IgD-negative memory B cell (primary cell): Measurements from ENCODE around the gene C1QTNF7. TPM values are rescaled to one million over a fixed set of nuclear protein-coding genes. Genes with fewer than 3 reads are reported as not detected.

ENCODE experiments used
- H3K27ac Mint-ChIP-seq, 3 donors: one replicate each; pipeline ENCODE4 v1.8.0; 2020 to 2022; ENCODE audit warnings: mild to moderate bottlenecking in 3 of 3, mixed read lengths in 3 of 3, moderate library complexity in 1 of 3
- H3K27me3 Mint-ChIP-seq: one replicate; pipeline ENCODE4 v1.8.0; 2021; ENCODE audit warnings: mixed read lengths
- H3K36me3 Mint-ChIP-seq: one replicate; pipeline ENCODE4 v1.8.0; 2020; ENCODE audit warnings: mild to moderate bottlenecking, mixed read lengths
- H3K4me1 Mint-ChIP-seq, 3 donors: one replicate each; pipeline ENCODE4 v1.8.0; 2020 to 2022; ENCODE audit warnings: mixed read lengths in 3 of 3, mild to moderate bottlenecking in 1 of 3
- H3K4me3 Mint-ChIP-seq, 4 donors: one replicate each; pipeline ENCODE4 v1.8.0; 2020 to 2022; ENCODE audit warnings: mild to moderate bottlenecking in 4 of 4, mixed read lengths in 4 of 4, moderate library complexity in 3 of 4
- H3K9me3 Mint-ChIP-seq, 3 donors: one replicate each; pipeline ENCODE4 v1.8.0; 2020 to 2021; ENCODE audit warnings: mixed read lengths in 3 of 3, mild to moderate bottlenecking in 1 of 3
- polyA plus RNA-seq: library from polyadenylated mRNA; unstranded; fragments of 300-500 nt; fragmentation: Illumina TruSeq; gene quantifications from one replicate; pipeline ENCODE4 v1.2.3, GENCODE V29; 2021

C1QTNF7 gene
- polyA plus RNA-seq: not detected

- Mint-ChIP-seq H3K27ac (no peak within 1 kb of the TSS), H3K4me3 (no peak within 1 kb of the TSS), H3K36me3 (no peaks in the 10 kb centered on the region), H3K27me3 (peaks cover 3% of the 10 kb centered on the region), H3K4me1 (peaks cover 0 to 2% (median 0%) of the 10 kb centered on the region in 3 donors), H3K9me3 (peaks cover 0 to 4% (median 2%) of the 10 kb centered on the region in 3 donors)
Measured at GRCh38 chr4:15427701-15428100, at the start of gene C1QTNF7. TSS of gene C1QTNF7 (plus strand) at chr4:15428033. CDS start at chr4:15435744, 7,711 bp downstream.

DNA sequence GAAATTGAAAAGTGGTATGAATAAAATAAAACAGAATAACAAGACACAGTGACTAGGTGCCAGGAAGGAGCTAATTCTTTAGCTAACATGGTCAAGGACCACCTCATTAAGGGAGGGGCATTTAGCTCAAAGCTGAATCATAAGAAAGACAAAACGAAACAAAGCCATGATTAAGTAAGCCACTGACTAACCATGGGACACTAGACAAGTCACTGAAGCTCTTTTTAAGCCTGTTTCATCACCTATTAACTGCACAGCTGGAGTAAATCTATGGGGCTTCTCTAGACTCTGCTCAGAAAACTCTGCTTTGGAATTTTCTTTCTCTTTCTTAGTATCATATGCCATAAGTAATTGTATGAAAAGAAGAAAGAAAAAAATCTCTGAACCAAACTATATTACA, 49.8 kb upstream of the C1QTNF7 start:
- Mint-ChIP-seq H3K9me3 (no peaks in the 10 kb centered on the region), H3K36me3 (peaks cover 3% of the 10 kb centered on the region), H3K27me3 (peaks cover 4% of the 10 kb centered on the region), H3K4me3 (no peak overlapping the region), H3K4me1 (peaks cover 5 to 17% (median 7%) of the 10 kb centered on the region in 3 donors), H3K27ac (no peak overlapping the region)

GRCh38 chr4:15378493-15378892, 49.3 kb upstream of the C1QTNF7 start:
- Mint-ChIP-seq H3K27me3 (peaks cover 4% of the 10 kb centered on the region), H3K27ac (no peak overlapping the region), H3K36me3 (peaks cover 3% of the 10 kb centered on the region), H3K4me3 (no peak overlapping the region), H3K9me3 (no peaks in the 10 kb centered on the region), H3K4me1 (peaks cover 5 to 17% (median 7%) of the 10 kb centered on the region in 3 donors)

GRCh38 chr4:15381806-15382338, 46.0 kb upstream of the C1QTNF7 start:
- H3K36me3 Mint-ChIP-seq: peaks cover 3% of the 10 kb centered on the region
- no peak overlapping the region for H3K27ac Mint-ChIP-seq
- no peak overlapping the region for H3K4me3 Mint-ChIP-seq
- no peaks in the 10 kb centered on the region for H3K9me3 Mint-ChIP-seq
- peaks cover 4% of the 10 kb centered on the region for H3K27me3 Mint-ChIP-seq
- H3K4me1 Mint-ChIP-seq: peaks cover 0 to 2% (median 0%) of the 10 kb centered on the region in 3 donors

GRCh38 chr4:15382669-15383273, 45.1 kb upstream of the C1QTNF7 start:
- H3K9me3 Mint-ChIP-seq: no peaks in the 10 kb centered on the region
- no peak overlapping the region for H3K27ac Mint-ChIP-seq
- no peaks in the 10 kb centered on the region for H3K4me1 Mint-ChIP-seq
- H3K36me3 Mint-ChIP-seq: peaks cover 3% of the 10 kb centered on the region
- H3K27me3 Mint-ChIP-seq: peaks cover 4% of the 10 kb centered on the region
- no peak overlapping the region for H3K4me3 Mint-ChIP-seq

DNA sequence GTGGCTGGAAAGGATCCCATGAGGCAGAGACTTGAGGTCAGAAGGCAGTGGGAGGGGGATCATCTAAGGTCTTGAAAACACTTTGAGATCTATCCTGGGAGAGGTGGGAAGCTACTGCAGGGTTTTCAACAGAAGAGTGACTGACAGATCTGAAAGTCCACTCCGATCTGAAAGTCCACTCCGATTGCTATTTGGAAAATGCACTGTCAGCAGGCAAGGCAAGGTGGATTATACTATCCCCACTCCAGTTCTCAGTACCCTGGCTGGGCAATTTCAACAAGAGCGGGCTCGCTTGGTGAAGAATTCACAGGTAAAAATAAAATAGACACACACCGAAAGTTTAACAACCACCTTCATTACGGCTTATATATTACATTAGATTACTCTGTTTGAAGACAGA, 42.3 kb upstream of the C1QTNF7 start:
- Mint-ChIP-seq H3K36me3 (no peaks in the 10 kb centered on the region), H3K27ac (peak overlapping the region in 1 of 3 donors; percentile 42), H3K4me3 (no peak overlapping the region), H3K27me3 (peaks cover 4% of the 10 kb centered on the region), H3K4me1 (no peaks in the 10 kb centered on the region), H3K9me3 (no peaks in the 10 kb centered on the region)

DNA sequence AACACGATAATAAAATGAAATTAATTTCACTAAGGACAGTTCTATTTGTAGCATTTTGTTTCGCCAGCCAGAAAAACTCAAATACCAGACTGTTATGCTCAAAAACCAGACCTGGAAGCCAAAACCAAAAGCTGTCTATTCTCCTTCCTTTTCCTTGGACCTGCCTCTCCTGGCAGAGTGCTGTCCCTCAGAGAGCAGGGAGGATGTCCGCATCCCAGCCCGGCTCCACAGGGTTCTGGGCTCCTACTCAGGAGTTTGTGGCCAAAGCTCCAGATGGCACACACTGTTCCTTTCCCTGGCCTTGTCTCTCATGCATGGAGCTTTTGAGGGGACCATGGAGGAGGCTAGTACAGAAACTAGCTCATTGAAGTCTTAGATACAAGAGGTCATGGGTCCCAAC, 41.9 kb upstream of the C1QTNF7 start:
- Mint-ChIP-seq H3K27ac (no peak overlapping the region), H3K27me3 (peaks cover 4% of the 10 kb centered on the region), H3K4me3 (no peak overlapping the region), H3K36me3 (no peaks in the 10 kb centered on the region), H3K4me1 (no peaks in the 10 kb centered on the region), H3K9me3 (no peaks in the 10 kb centered on the region)

GRCh38 chr4:15390494-15390893, 37.3 kb upstream of the C1QTNF7 start:
- no peak overlapping the region for H3K4me3 Mint-ChIP-seq
- peak overlapping the region in 1 of 3 donors; percentile 25 for H3K27ac Mint-ChIP-seq
- H3K4me1 Mint-ChIP-seq: no peaks in the 10 kb centered on the region
- H3K9me3 Mint-ChIP-seq: no peaks in the 10 kb centered on the region
- H3K27me3 Mint-ChIP-seq: no peaks in the 10 kb centered on the region
- no peaks in the 10 kb centered on the region for H3K36me3 Mint-ChIP-seq

DNA sequence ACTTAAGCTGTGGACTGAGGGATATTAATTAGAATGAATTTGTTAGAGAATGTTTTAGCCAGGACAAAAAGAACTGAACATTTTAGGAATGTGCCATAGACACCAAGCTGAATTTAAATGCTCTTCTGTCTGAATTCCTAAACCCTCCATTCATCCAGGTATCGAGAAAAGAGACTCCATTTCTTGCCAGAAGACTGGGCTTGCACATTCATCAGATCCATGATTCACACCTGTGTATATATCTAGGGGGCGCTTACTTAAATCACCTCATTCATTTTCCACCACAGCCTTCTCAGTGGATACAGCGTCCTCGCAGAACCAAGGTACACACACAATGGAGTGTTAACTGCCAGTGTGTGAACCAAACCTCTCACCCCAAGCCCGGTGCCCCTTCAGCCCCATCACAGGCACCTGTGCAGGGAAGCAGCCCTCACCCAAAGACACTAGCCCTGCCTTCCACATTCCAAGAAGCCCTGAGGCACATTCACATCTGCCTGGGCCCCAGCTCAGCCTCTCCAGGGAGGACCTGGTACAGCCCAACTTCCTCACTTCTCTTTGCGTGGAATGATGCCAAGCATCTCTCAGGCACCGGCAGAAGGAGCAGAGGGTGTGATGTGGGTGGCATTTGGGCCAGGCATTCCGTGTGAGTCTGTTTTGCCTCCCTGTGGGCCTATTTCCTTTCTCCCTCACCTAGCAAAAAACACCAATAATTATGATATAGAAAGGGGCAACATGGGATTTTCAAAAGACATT, 35.6 kb upstream of the C1QTNF7 start:
- Mint-ChIP-seq H3K4me3 (no peak overlapping the region), H3K27me3 (peaks cover 4% of the 10 kb centered on the region), H3K4me1 (peaks cover 0 to 4% (median 4%) of the 10 kb centered on the region in 3 donors), H3K27ac (peak overlapping the region in 1 of 3 donors; percentile 39), H3K36me3 (no peaks in the 10 kb centered on the region), H3K9me3 (no peaks in the 10 kb centered on the region)

GRCh38 chr4:15395311-15395710, 32.5 kb upstream of the C1QTNF7 start:
- Mint-ChIP-seq H3K27ac (peak overlapping the region in 1 of 3 donors; percentile 27), H3K27me3 (peaks cover 4% of the 10 kb centered on the region), H3K4me1 (peaks cover 1 to 17% (median 8%) of the 10 kb centered on the region in 3 donors), H3K36me3 (no peaks in the 10 kb centered on the region), H3K9me3 (no peaks in the 10 kb centered on the region), H3K4me3 (no peak overlapping the region)

- Mint-ChIP-seq H3K36me3 (no peaks in the 10 kb centered on the region), H3K4me1 (peaks cover 8 to 27% (median 16%) of the 10 kb centered on the region in 3 donors), H3K9me3 (no peaks in the 10 kb centered on the region), H3K27ac (peak overlapping the region in 1 of 3 donors; percentile 74), H3K4me3 (peak overlapping the region in 1 of 4 donors; percentile 37), H3K27me3 (peaks cover 4% of the 10 kb centered on the region)
Measured at GRCh38 chr4:15396157-15396800, 31.6 kb upstream of the C1QTNF7 start.

DNA sequence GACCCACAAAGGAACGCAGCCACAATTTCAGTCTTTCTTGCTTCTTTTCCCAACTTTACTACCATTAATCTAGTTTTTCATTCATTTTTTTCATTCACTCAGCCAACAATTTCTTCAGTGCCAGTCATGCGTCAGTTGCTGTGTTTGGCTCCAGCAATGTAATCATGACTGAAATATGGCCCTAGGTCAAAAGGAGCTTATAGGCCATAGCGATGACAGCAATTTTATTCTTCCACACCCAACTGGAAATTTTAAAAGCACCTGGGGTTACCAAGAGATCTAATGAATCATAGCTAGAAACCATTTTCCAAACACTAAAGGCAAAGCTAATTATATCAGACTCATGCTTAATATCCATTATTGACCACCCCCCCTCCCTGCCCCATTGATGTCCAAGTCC, 29.8 kb upstream of the C1QTNF7 start:
- H3K27ac Mint-ChIP-seq: no peak overlapping the region
- H3K9me3 Mint-ChIP-seq: no peaks in the 10 kb centered on the region
- H3K27me3 Mint-ChIP-seq: peaks cover 7% of the 10 kb centered on the region
- peaks cover 14 to 35% (median 20%) of the 10 kb centered on the region in 3 donors for H3K4me1 Mint-ChIP-seq
- H3K4me3 Mint-ChIP-seq: no peak overlapping the region
- no peaks in the 10 kb centered on the region for H3K36me3 Mint-ChIP-seq

GRCh38 chr4:15398732-15399131, 29.1 kb upstream of the C1QTNF7 start:
- Mint-ChIP-seq H3K4me1 (peaks cover 14 to 36% (median 20%) of the 10 kb centered on the region in 3 donors), H3K9me3 (no peaks in the 10 kb centered on the region), H3K36me3 (no peaks in the 10 kb centered on the region), H3K4me3 (no peak overlapping the region), H3K27me3 (peaks cover 7% of the 10 kb centered on the region), H3K27ac (peak overlapping the region in 1 of 3 donors; percentile 56)

- Mint-ChIP-seq H3K36me3 (no peaks in the 10 kb centered on the region), H3K4me3 (no peak overlapping the region), H3K4me1 (peaks cover 14 to 38% (median 20%) of the 10 kb centered on the region in 3 donors), H3K27ac (no peak overlapping the region), H3K9me3 (no peaks in the 10 kb centered on the region), H3K27me3 (peaks cover 9% of the 10 kb centered on the region)
Measured at GRCh38 chr4:15400226-15400625, 27.6 kb upstream of the C1QTNF7 start.
